Neural crest cell (in vitro differentiated cells): Measurements from ENCODE around the gene FBL. TPM values are rescaled to one million over a fixed set of nuclear protein-coding genes. Genes with fewer than 3 reads are reported as not detected.
"Not testable (repeated sequence)": the region's sequence is repeated elsewhere in the genome, so short reads cannot be mapped to it uniquely, and the experiment has no call there.

Experiments used
- DNase-seq: peaks from one replicate; pipeline ENCODE4 v3.0.0; 2021; ENCODE audit warnings: low read depth, mixed read lengths, low spot score
- H3K27ac Mint-ChIP-seq: one replicate; pipeline ENCODE4 v1.8.0; 2021; ENCODE audit warnings: mild to moderate bottlenecking, mixed read lengths; ENCODE audit not compliant: unreplicated experiment
- H3K27me3 Mint-ChIP-seq: 2 replicates; pipeline ENCODE4 v1.8.0; 2021; ENCODE audit warnings: low read depth, mild to moderate bottlenecking, mixed read lengths
- H3K36me3 Mint-ChIP-seq: 2 replicates; pipeline ENCODE4 v1.8.0; 2021; ENCODE audit warnings: low read depth, mild to moderate bottlenecking, mixed read lengths
- H3K4me1 Mint-ChIP-seq: 2 replicates; pipeline ENCODE4 v1.8.0; 2021; ENCODE audit warnings: mixed read lengths
- H3K4me3 Mint-ChIP-seq: one replicate; pipeline ENCODE4 v1.8.0; 2021; ENCODE audit warnings: mild to moderate bottlenecking, mixed read lengths
- H3K9me3 Mint-ChIP-seq: 2 replicates; pipeline ENCODE4 v1.8.0; 2021; ENCODE audit warnings: mixed read lengths
- CTCF ChIP-seq: fragments of 200-600 bp; sonication (generic); conservative IDR thresholded peaks from 2 replicates; pipeline ENCODE4 v1.5.0; 2021; ENCODE audit warnings: antibody characterized with exemption, mild to moderate bottlenecking
- long read RNA-seq: library from polyadenylated mRNA; unstranded; transcript quantifications from one replicate; pipeline ENCODE4 v2.0.0, GENCODE V29; 2020
- total RNA-seq: library from RNA; stranded (reverse); gene quantifications from 2 replicates; pipeline ENCODE4 v1.2.1, GENCODE V29; 2021

FBL gene
- total RNA-seq: 473 and 489 TPM in 2 replicates
- long read RNA-seq, transcript FBL-201 (9 exons, 1,160 nt): major isoform, 10 of 15 reads
- long read RNA-seq, partial matches to known transcripts: 2 of 15 reads
- long read RNA-seq, other reads (novel, unspliced or antisense): 3 of 15 reads

GRCh38 chr19:39845933-39846677, at the start of gene FBL:
FBL (minus strand) TSS chr19:39846379; CDS start chr19:39846300, 79 bp downstream.
- Mint-ChIP-seq H3K9me3 (no peaks in the 10 kb centered on the region), H3K4me3 (peak within 1 kb of the TSS; percentile 81), H3K27ac (peak within 1 kb of the TSS; percentile 97), H3K27me3 (no peaks in the 10 kb centered on the region), H3K36me3 (no peaks in the 10 kb centered on the region), H3K4me1 (peaks cover 38% of the 10 kb centered on the region)
- TF ChIP-seq CTCF: no peak
- peak; percentile 98 for DNase-seq

- DNase-seq, H3K4me3 Mint-ChIP-seq, H3K36me3 Mint-ChIP-seq, H3K4me1 Mint-ChIP-seq, H3K9me3 Mint-ChIP-seq, H3K27me3 Mint-ChIP-seq: not testable (repeated sequence)
- peak overlapping the region; percentile 73 for H3K27ac Mint-ChIP-seq
Measured at GRCh38 chr19:39895096-39895495, 48.9 kb upstream of the FBL start.

GRCh38 chr19:39894236-39894606, 48.0 kb upstream of the FBL start:
- not testable (repeated sequence) for H3K9me3 Mint-ChIP-seq

GRCh38 chr19:39893366-39894235, 47.4 kb upstream of the FBL start:
- not testable (repeated sequence) for H3K4me1 Mint-ChIP-seq, H3K9me3 Mint-ChIP-seq, H3K27ac Mint-ChIP-seq, H3K27me3 Mint-ChIP-seq, H3K36me3 Mint-ChIP-seq, H3K4me3 Mint-ChIP-seq, DNase-seq

More at GRCh38 chr19:39894236-39894606, 48.0 kb upstream of the FBL start:
- H3K27ac Mint-ChIP-seq, DNase-seq, H3K4me1 Mint-ChIP-seq, H3K27me3 Mint-ChIP-seq, H3K4me3 Mint-ChIP-seq, H3K36me3 Mint-ChIP-seq: not testable (repeated sequence)

- H3K9me3 Mint-ChIP-seq, H3K4me1 Mint-ChIP-seq, H3K4me3 Mint-ChIP-seq, DNase-seq, H3K27me3 Mint-ChIP-seq, H3K36me3 Mint-ChIP-seq: not testable (repeated sequence)
- peak overlapping the region; percentile 51 for H3K27ac Mint-ChIP-seq
Measured at GRCh38 chr19:39892506-39892902, 46.3 kb upstream of the FBL start.

- not testable (repeated sequence) for DNase-seq, H3K4me1 Mint-ChIP-seq
Measured at GRCh38 chr19:39891660-39892505, 45.7 kb upstream of the FBL start.

GRCh38 chr19:39890755-39891551, 44.8 kb upstream of the FBL start:
- Mint-ChIP-seq H3K27ac (no peak overlapping the region), H3K9me3 (no peaks in the 10 kb centered on the region), H3K36me3 (no peaks in the 10 kb centered on the region), H3K4me1 (no peaks in the 10 kb centered on the region), H3K4me3 (no peak overlapping the region), H3K27me3 (no peaks in the 10 kb centered on the region)
- DNase-seq: no peak
- no peak for TF ChIP-seq CTCF

More at GRCh38 chr19:39891660-39892505, 45.7 kb upstream of the FBL start:
- not testable (repeated sequence) for H3K9me3 Mint-ChIP-seq, H3K27me3 Mint-ChIP-seq, H3K4me3 Mint-ChIP-seq, H3K36me3 Mint-ChIP-seq
- peak overlapping the region; percentile 51 for H3K27ac Mint-ChIP-seq

GRCh38 chr19:39889872-39890754, 43.9 kb upstream of the FBL start:
- H3K27ac Mint-ChIP-seq, H3K27me3 Mint-ChIP-seq: not testable (repeated sequence)

GRCh38 chr19:39887456-39887951, 41.3 kb upstream of the FBL start:
- H3K27me3 Mint-ChIP-seq, DNase-seq, H3K27ac Mint-ChIP-seq, H3K4me1 Mint-ChIP-seq, H3K9me3 Mint-ChIP-seq, H3K4me3 Mint-ChIP-seq, H3K36me3 Mint-ChIP-seq: not testable (repeated sequence)

More at GRCh38 chr19:39889872-39890754, 43.9 kb upstream of the FBL start:
- not testable (repeated sequence) for H3K4me1 Mint-ChIP-seq, H3K36me3 Mint-ChIP-seq, H3K4me3 Mint-ChIP-seq, DNase-seq, H3K9me3 Mint-ChIP-seq
